Measurements from ENCODE around the gene MRPS18A.

DNA sequence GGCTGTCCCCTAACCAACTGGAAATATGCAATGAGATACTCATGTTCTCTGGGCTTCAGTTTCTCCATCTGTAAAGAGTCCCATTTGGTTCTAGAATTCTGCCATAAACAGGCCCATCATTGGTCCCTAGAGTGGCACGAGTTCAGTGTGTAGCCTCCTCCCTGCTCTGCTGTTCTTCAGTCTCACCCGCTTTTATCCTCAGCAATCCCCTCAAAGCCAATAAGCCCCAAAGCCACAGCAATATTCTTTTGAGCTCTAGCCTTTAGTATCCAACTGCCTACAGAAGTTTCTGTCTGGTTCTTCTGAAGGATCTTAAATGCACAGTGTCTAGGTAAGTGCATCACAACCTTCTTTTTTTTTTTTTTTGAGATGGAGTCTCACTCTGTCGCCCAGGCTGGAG, 9.8 kb upstream of the MRPS18A start:
- TF ChIP-seq, protein P1, sequence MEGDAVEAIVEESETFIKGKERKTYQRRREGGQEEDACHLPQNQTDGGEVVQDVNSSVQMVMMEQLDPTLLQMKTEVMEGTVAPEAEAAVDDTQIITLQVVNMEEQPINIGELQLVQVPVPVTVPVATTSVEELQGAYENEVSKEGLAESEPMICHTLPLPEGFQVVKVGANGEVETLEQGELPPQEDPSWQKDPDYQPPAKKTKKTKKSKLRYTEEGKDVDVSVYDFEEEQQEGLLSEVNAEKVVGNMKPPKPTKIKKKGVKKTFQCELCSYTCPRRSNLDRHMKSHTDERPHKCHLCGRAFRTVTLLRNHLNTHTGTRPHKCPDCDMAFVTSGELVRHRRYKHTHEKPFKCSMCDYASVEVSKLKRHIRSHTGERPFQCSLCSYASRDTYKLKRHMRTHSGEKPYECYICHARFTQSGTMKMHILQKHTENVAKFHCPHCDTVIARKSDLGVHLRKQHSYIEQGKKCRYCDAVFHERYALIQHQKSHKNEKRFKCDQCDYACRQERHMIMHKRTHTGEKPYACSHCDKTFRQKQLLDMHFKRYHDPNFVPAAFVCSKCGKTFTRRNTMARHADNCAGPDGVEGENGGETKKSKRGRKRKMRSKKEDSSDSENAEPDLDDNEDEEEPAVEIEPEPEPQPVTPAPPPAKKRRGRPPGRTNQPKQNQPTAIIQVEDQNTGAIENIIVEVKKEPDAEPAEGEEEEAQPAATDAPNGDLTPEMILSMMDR (IDR thresholded peaks at IDR 0.05): no peak
- TF ChIP-seq POLR2A (IDR thresholded peaks at IDR 0.05): no peak

Data from lower leg skin (tissue), 3 donors.